Mesothelial cell of epicardium (in vitro differentiated cells): ENCODE measurements around the gene ARHGEF17. TPM values are rescaled to one million over a fixed set of nuclear protein-coding genes. Genes with fewer than 3 reads are reported as not detected.

Experiments
- DNase-seq, 2 experiments: peaks; one replicate each; pipeline ENCODE4 v3.0.0; 2021; ENCODE audit warnings: low spot score in 2 of 2; ENCODE audit not compliant: unreplicated experiment in 2 of 2
- H3K27ac Mint-ChIP-seq: 2 replicates; pipeline ENCODE4 v1.8.0; 2021; ENCODE audit warnings: mixed read lengths
- H3K27me3 Mint-ChIP-seq: 2 replicates; pipeline ENCODE4 v1.8.0; 2021; ENCODE audit warnings: low read depth, mixed read lengths
- H3K36me3 Mint-ChIP-seq: 2 replicates; pipeline ENCODE4 v1.8.0; 2021; ENCODE audit warnings: mixed read lengths
- H3K4me1 Mint-ChIP-seq: 2 replicates; pipeline ENCODE4 v1.8.0; 2021; ENCODE audit warnings: mixed read lengths
- H3K4me3 Mint-ChIP-seq: 2 replicates; pipeline ENCODE4 v1.8.0; 2021; ENCODE audit warnings: mild to moderate bottlenecking, moderate library complexity, mixed read lengths
- H3K9me3 Mint-ChIP-seq: 2 replicates; pipeline ENCODE4 v1.8.0; 2021; ENCODE audit warnings: mixed read lengths
- CTCF ChIP-seq: fragments of 200-600 bp; sonication (generic); IDR thresholded peaks from one replicate; pipeline ENCODE4 v1.5.0; 2021; ENCODE audit warnings: antibody characterized with exemption; ENCODE audit not compliant: unreplicated experiment
- total RNA-seq: library from RNA; stranded (reverse); gene quantifications from 3 replicates; pipeline ENCODE4 v1.2.1, GENCODE V29; 2021

The ARHGEF17 gene
- total RNA-seq, 1 donor from 2014 or later, result 150 TPM

- no peak for DNase-seq
- peak overlapping the region; percentile 77 for H3K4me3 Mint-ChIP-seq
- no peaks in the 10 kb centered on the region for H3K27me3 Mint-ChIP-seq
- H3K4me1 Mint-ChIP-seq, result peaks cover 77% of the 10 kb centered on the region
- TF ChIP-seq CTCF, result no peak
- peak overlapping the region; percentile 9 for H3K27ac Mint-ChIP-seq
- H3K36me3 Mint-ChIP-seq, result peaks cover 3% of the 10 kb centered on the region
- no peaks in the 10 kb centered on the region for H3K9me3 Mint-ChIP-seq
Measured at GRCh38 chr11:73311394-73311869, 3.4 kb downstream of the ARHGEF17 start.

- no peak for DNase-seq
- no peaks in the 10 kb centered on the region for H3K9me3 Mint-ChIP-seq
- peak overlapping the region; percentile 77 for H3K4me3 Mint-ChIP-seq
- H3K36me3 Mint-ChIP-seq, result peaks cover 3% of the 10 kb centered on the region
- H3K27me3 Mint-ChIP-seq, result no peaks in the 10 kb centered on the region
- TF ChIP-seq CTCF, result no peak
- H3K27ac Mint-ChIP-seq, result peak overlapping the region; percentile 98
- peaks cover 77% of the 10 kb centered on the region for H3K4me1 Mint-ChIP-seq
Measured at GRCh38 chr11:73312036-73312435, 4.0 kb downstream of the ARHGEF17 start.

GRCh38 chr11:73312851-73313327 is 4.8 kb downstream of the ARHGEF17 start:
- H3K9me3 Mint-ChIP-seq, result no peaks in the 10 kb centered on the region
- peak overlapping the region; percentile 98 for H3K27ac Mint-ChIP-seq
- H3K4me3 Mint-ChIP-seq, result peak overlapping the region; percentile 77
- TF ChIP-seq CTCF, result no peak
- DNase-seq, result no peak
- no peaks in the 10 kb centered on the region for H3K27me3 Mint-ChIP-seq
- H3K4me1 Mint-ChIP-seq, result peaks cover 74% of the 10 kb centered on the region
- H3K36me3 Mint-ChIP-seq, result peaks cover 3% of the 10 kb centered on the region

- H3K36me3 Mint-ChIP-seq, result peaks cover 7% of the 10 kb centered on the region
- H3K4me3 Mint-ChIP-seq, result peak overlapping the region; percentile 77
- no peak for TF ChIP-seq CTCF
- peaks cover 78% of the 10 kb centered on the region for H3K4me1 Mint-ChIP-seq
- H3K9me3 Mint-ChIP-seq, result no peaks in the 10 kb centered on the region
- no peaks in the 10 kb centered on the region for H3K27me3 Mint-ChIP-seq
- no peak for DNase-seq
- H3K27ac Mint-ChIP-seq, result peak overlapping the region; percentile 98
Measured at GRCh38 chr11:73313652-73314051, 5.6 kb downstream of the ARHGEF17 start.

GRCh38 chr11:73314117-73314961 is 6.3 kb downstream of the ARHGEF17 start:
- DNase-seq, result no peak
- no peaks in the 10 kb centered on the region for H3K9me3 Mint-ChIP-seq
- H3K4me3 Mint-ChIP-seq, result peak overlapping the region; percentile 77
- no peak for TF ChIP-seq CTCF
- peaks cover 9% of the 10 kb centered on the region for H3K36me3 Mint-ChIP-seq
- H3K4me1 Mint-ChIP-seq, result peaks cover 79% of the 10 kb centered on the region
- H3K27me3 Mint-ChIP-seq, result no peaks in the 10 kb centered on the region
- peak overlapping the region; percentile 98 for H3K27ac Mint-ChIP-seq
